SK-N-SH (cell line): ENCODE results near the gene NSMCE1. TPM values are rescaled to one million over a fixed set of nuclear protein-coding genes. Genes with fewer than 3 reads are reported as not detected.

Source experiments
- CTCF ChIA-PET: fragments of 300-600, 350-600 bp; formaldehyde crosslinking; extraction: SDS; loops from one replicate; lab custom pipeline; 2021; lab: Yijun Ruan, JAX
- POLR2A ChIA-PET: fragments of 350-600 bp; sonication (Branson Sonifier 250); formaldehyde crosslinking; extraction: SDS; loops from one replicate; lab custom pipeline; 2020; ENCODE audit warnings: antibody characterized with exemption, inconsistent platforms; lab: Yijun Ruan, JAX
- DNase-seq: peaks from one replicate; pipeline ENCODE4 v3.0.0; 2012
- H2AFZ ChIP-seq: fragments of 200-600 bp; sonication (generic); 2 replicates; pipeline ENCODE4 v1.8.1; 2016; ENCODE audit warnings: antibody characterized with exemption, mild to moderate bottlenecking, low read depth
- H3F3A ChIP-seq: fragments of 200-600 bp; sonication (generic); replicated peaks from 2 replicates; pipeline ENCODE3; 2016; ENCODE audit warnings: antibody characterized with exemption, mild to moderate bottlenecking; ENCODE audit not compliant: insufficient read depth
- H3K27ac ChIP-seq, 2 experiments: fragments of 200-500 bp in 1 of 2; fragments of 200-600 bp in 1 of 2; sonication (Bioruptor generic) in 1 of 2; sonication (generic), shearing (Covaris generic) in 1 of 2; 2 replicates each; pipeline versions ENCODE4 v1.5.1 to v1.6.1; 2014 to 2016; ENCODE audit warnings: low read depth in 2 of 2, inconsistent platforms in 1 of 2, low read length in 1 of 2, mild to moderate bottlenecking in 1 of 2, mixed read lengths in 1 of 2
- H3K27me3 ChIP-seq: fragments of 200-600 bp; sonication (generic), shearing (Covaris generic); 2 replicates; pipeline ENCODE4 v1.6.1; 2016; ENCODE audit warnings: mixed run types; ENCODE audit not compliant: insufficient read depth
- H3K36me3 ChIP-seq, 2 experiments: fragments of 200-500 bp in 1 of 2; fragments of 200-600 bp in 1 of 2; sonication (Bioruptor generic) in 1 of 2; sonication (generic) in 1 of 2; replicated peaks in 1 of 2; 2 replicates each; pipeline versions ENCODE3 to v1.5.1; 2014 to 2016; ENCODE audit warnings: low read length in 1 of 2, mild to moderate bottlenecking in 1 of 2; ENCODE audit not compliant: insufficient read depth in 2 of 2, control insufficient read depth in 1 of 2
- H3K4me1 ChIP-seq, 2 experiments: fragments of 200-500 bp in 1 of 2; fragments of 200-600 bp in 1 of 2; sonication (Bioruptor generic) in 1 of 2; sonication (generic), shearing (Covaris generic) in 1 of 2; 2 replicates each; pipeline versions ENCODE4 v1.5.1 to v1.6.1; 2014 to 2016; ENCODE audit warnings: low read depth in 1 of 2, low read length in 1 of 2, mixed run types in 1 of 2; ENCODE audit not compliant: insufficient read depth in 2 of 2, control insufficient read depth in 1 of 2
- H3K4me2 ChIP-seq: fragments of 200-600 bp; sonication (generic), shearing (Covaris generic); 2 replicates; pipeline ENCODE4 v1.6.1; 2017; ENCODE audit warnings: mixed run types
- H3K4me3 ChIP-seq, 2 experiments: fragments of 200-500 bp in 1 of 2; fragments of 200-600 bp in 1 of 2; sonication (Bioruptor generic) in 1 of 2; sonication (generic), shearing (Covaris generic) in 1 of 2; 2 replicates each; pipeline versions ENCODE4 v1.5.1 to v1.8.1; 2014 to 2016; ENCODE audit warnings: low read depth in 2 of 2, inconsistent platforms in 1 of 2, low read length in 1 of 2, mild to moderate bottlenecking in 1 of 2, mixed read lengths in 1 of 2, moderate library complexity in 1 of 2
- H3K79me2 ChIP-seq: fragments of 200-600 bp; sonication (generic); 2 replicates; pipeline ENCODE4 v1.8.1; 2017; ENCODE audit warnings: mild to moderate bottlenecking; ENCODE audit not compliant: insufficient read depth
- H3K9ac ChIP-seq: fragments of 200-600 bp; sonication (generic); 2 replicates; pipeline ENCODE4 v1.6.1; 2017; ENCODE audit warnings: mixed run types
- H3K9me2 ChIP-seq: fragments of 200-600 bp; sonication (generic); 2 replicates; pipeline ENCODE4 v1.6.1; 2017; ENCODE audit warnings: mixed run types
- H3K9me3 ChIP-seq: fragments of 200-600 bp; sonication (generic); 2 replicates; pipeline ENCODE4 v1.6.1; 2017; ENCODE audit warnings: mixed run types, mild to moderate bottlenecking, moderate library complexity
- H4K20me1 ChIP-seq: fragments of 200-600 bp; sonication (generic); 2 replicates; pipeline ENCODE4 v1.6.1; 2017; ENCODE audit warnings: mild to moderate bottlenecking, mixed run types; ENCODE audit not compliant: insufficient read depth
- CTCF ChIP-seq: fragments of 200-600 bp; sonication (generic); IDR thresholded peaks from 2 replicates; pipeline ENCODE4 v1.6.1; 2017; ENCODE audit warnings: antibody characterized with exemption, mild to moderate bottlenecking, moderate library complexity
- ELF1 ChIP-seq: IDR thresholded peaks from 2 replicates; pipeline ENCODE4 v1.4.0; 2012
- EP300 ChIP-seq, 2 experiments: IDR thresholded peaks; 2 replicates each; pipeline versions ENCODE4 v1.4.0 to v1.6.1; 2012; ENCODE audit warnings: borderline replicate concordance in 1 of 2, low read depth in 1 of 2, low read length in 1 of 2
- FOXJ3 ChIP-seq: sonication (generic); formaldehyde crosslinking; IDR thresholded peaks from 2 replicates; pipeline ENCODE4 v1.5.1; 2020; ENCODE audit warnings: mild to moderate bottlenecking, missing genetic modification reagents
- FOXM1 ChIP-seq: IDR thresholded peaks from 2 replicates; pipeline ENCODE4 v1.4.0; 2012; ENCODE audit warnings: low read depth, mild to moderate bottlenecking
- GABPA ChIP-seq: IDR thresholded peaks from 2 replicates; pipeline ENCODE4 v1.4.0; 2012; ENCODE audit warnings: low read depth, mild to moderate bottlenecking
- MAX ChIP-seq: IDR thresholded peaks from 2 replicates; pipeline ENCODE4 v1.4.0; 2012; ENCODE audit warnings: low read depth
- MEF2A ChIP-seq: IDR thresholded peaks from 2 replicates; pipeline ENCODE4 v1.4.0; 2012; ENCODE audit warnings: low read depth, borderline replicate concordance
- MXI1 ChIP-seq: IDR thresholded peaks from 2 replicates; pipeline ENCODE4 v1.6.1; 2012; ENCODE audit warnings: mild to moderate bottlenecking, low read depth, low read length, improper control_type of control experiment
- NFIC ChIP-seq: IDR thresholded peaks from 2 replicates; pipeline ENCODE4 v1.4.0; 2012; ENCODE audit warnings: borderline replicate concordance
- RAD21 ChIP-seq: IDR thresholded peaks from 2 replicates; pipeline ENCODE4 v1.6.1; 2012; ENCODE audit warnings: mild to moderate bottlenecking, low read length
- REST ChIP-seq: IDR thresholded peaks from 2 replicates; pipeline ENCODE4 v1.6.1; 2012; ENCODE audit warnings: mild to moderate bottlenecking, low read depth, low read length, moderate library complexity
- RFX5 ChIP-seq: IDR thresholded peaks from 2 replicates; pipeline ENCODE4 v1.6.1; 2012; ENCODE audit warnings: mild to moderate bottlenecking, improper control_type of control experiment, low read length
- RXRA ChIP-seq: IDR thresholded peaks from 2 replicates; pipeline ENCODE4 v1.4.0; 2012; ENCODE audit warnings: low read depth, mild to moderate bottlenecking, borderline replicate concordance
- SIN3A ChIP-seq: IDR thresholded peaks from 2 replicates; pipeline ENCODE4 v1.6.1; 2012; ENCODE audit warnings: low read depth, mild to moderate bottlenecking, low read length, moderate library complexity, borderline replicate concordance
- SMC3 ChIP-seq: IDR thresholded peaks from 2 replicates; pipeline ENCODE4 v1.6.1; 2012; ENCODE audit warnings: low read depth, low read length, improper control_type of control experiment
- TCF12 ChIP-seq: IDR thresholded peaks from 2 replicates; pipeline ENCODE4 v1.4.0; 2012
- USF1 ChIP-seq: IDR thresholded peaks from 2 replicates; pipeline ENCODE4 v1.4.0; 2012; ENCODE audit warnings: low read depth, borderline replicate concordance
- YY1 ChIP-seq: IDR thresholded peaks from 2 replicates; pipeline ENCODE4 v1.4.0; 2012; ENCODE audit warnings: low read depth, mild to moderate bottlenecking
- WGBS: methylation state at CpG from one replicate; pipeline ENCODE4 v1.1.6; 2017; ENCODE audit warnings: low lambda C conversion rate; 5-methylcytosine and 5-hydroxymethylcytosine counted together
- polyA plus RNA-seq, 3 experiments: library from polyadenylated mRNA; depleted of rRNA; stranded (reverse); fragments of >200 nt; gene quantifications; 2 replicates each; pipeline ENCODE4 v1.2.3, GENCODE V29; 2012

NSMCE1 gene
- polyA plus RNA-seq, 1 of the 3 experiments (the other 2 are of a cell fraction), result 39.8 TPM

GRCh38 chr16:27238016-27238587 is 30.5 kb downstream of the NSMCE1 start:
- 94% methylated on average over 16 of the region's 16 CpGs for WGBS
- TF ChIP-seq GABPA, result no peak
- no peak for TF ChIP-seq CTCF
- TF ChIP-seq YY1, result no peak
- TF ChIP-seq MAX, result no peak
- TF ChIP-seq RXRA, result no peak
- TF ChIP-seq FOXJ3 (CRISPR knock-in tag), result no peak
- no peak for TF ChIP-seq NFIC
- no peak for TF ChIP-seq RFX5
- TF ChIP-seq USF1, result no peak
- no peak for TF ChIP-seq EP300 (IDR thresholded peaks at IDR 0.05; ENCODE audit: borderline replicate concordance in 1 of 2, low read depth in 1 of 2, low read length in 1 of 2)
- TF ChIP-seq RAD21, result no peak
- TF ChIP-seq SIN3A, result no peak
- TF ChIP-seq TCF12, result no peak
- no peak for TF ChIP-seq REST
- TF ChIP-seq ELF1, result no peak
- no peak for TF ChIP-seq FOXM1
- TF ChIP-seq SMC3, result no peak
- TF ChIP-seq MXI1, result no peak
- no peak for TF ChIP-seq MEF2A
- no peaks in the 10 kb centered on the region for H3K79me2 ChIP-seq
- H3K4me1 ChIP-seq, result peaks cover 33 to 43% of the 10 kb centered on the region in 2 experiments; a peak in 3 of 4 replicates
- H3K4me2 ChIP-seq, result no peak overlapping the region
- H3F3A ChIP-seq, result peaks cover 3% of the 10 kb centered on the region
- H3K36me3 ChIP-seq, result peaks cover 0 to 2% of the 10 kb centered on the region in 2 experiments
- ChIA-PET CTCF (interaction anchor here (0.6 to 6.3 kb wide), 6 partner anchors 13 to 213 kb away, joined by 3 to 104 read pairs (median 4); no protein-coding TSS in a partner anchor), POLR2A (no interaction called here)
- H3K4me3 ChIP-seq, result no peak overlapping the region
- no peak overlapping the region for H2AFZ ChIP-seq
- no peaks in the 10 kb centered on the region for H3K27me3 ChIP-seq
- H3K9me2 ChIP-seq, result no peaks in the 10 kb centered on the region
- H3K9ac ChIP-seq, result no peak overlapping the region
- DNase-seq, result no peak
- H3K9me3 ChIP-seq, result no peaks in the 10 kb centered on the region
- H4K20me1 ChIP-seq, result no peaks in the 10 kb centered on the region
- peak overlapping the region in 1 of 2 experiments; percentile 71; a peak in 1 of 4 replicates for H3K27ac ChIP-seq
